Measurements from ENCODE around the gene KCNJ2.

KCNJ2 gene

GRCh38 chr17:70185285-70185684 lies 16.0 kb downstream of the KCNJ2 start:
- FAIRE-seq (no peak), DNase-seq (ENCODE audit: insufficient read length, low spot score) (no peak)
- TF ChIP-seq POLR2AphosphoS5 (IDR thresholded peaks at IDR 0.05; ENCODE audit: low read depth, low read length) = no peak
- TF ChIP-seq POLR2A (IDR thresholded peaks at IDR 0.05; ENCODE audit: low read depth, low read length) = no peak
- TF ChIP-seq POU2F2 (IDR thresholded peaks at IDR 0.05; ENCODE audit: low read depth, low read length) = no peak
- TF ChIP-seq PAX5 (IDR thresholded peaks at IDR 0.05; ENCODE audit: insufficient read depth, low read length, severe bottlenecking) = no peak
- TF ChIP-seq SPI1 (IDR thresholded peaks at IDR 0.05; ENCODE audit: low read depth, low read length) = no peak
- TF ChIP-seq TAF1 (IDR thresholded peaks at IDR 0.05; ENCODE audit: low read depth, low read length) = no peak

GRCh38 chr17:70187383-70187782 lies 18.1 kb downstream of the KCNJ2 start:
- no peak for FAIRE-seq
- DNase-seq (ENCODE audit: insufficient read length, low spot score) = no peak

GRCh38 chr17:70190959-70191805 lies 21.9 kb downstream of the KCNJ2 start:
- DNase-seq (ENCODE audit: insufficient read length, low spot score) (no peak), FAIRE-seq (no peak)
- TF ChIP-seq POLR2AphosphoS5 (IDR thresholded peaks at IDR 0.05; ENCODE audit: low read depth, low read length) (no peak), SPI1 (IDR thresholded peaks at IDR 0.05; ENCODE audit: low read depth, low read length) (no peak), POLR2A (IDR thresholded peaks at IDR 0.05; ENCODE audit: low read depth, low read length) (no peak), TAF1 (IDR thresholded peaks at IDR 0.05; ENCODE audit: low read depth, low read length) (no peak), POU2F2 (IDR thresholded peaks at IDR 0.05; ENCODE audit: low read depth, low read length) (no peak), PAX5 (IDR thresholded peaks at IDR 0.05; ENCODE audit: insufficient read depth, low read length, severe bottlenecking) (no peak)

More at GRCh38 chr17:70187383-70187782, 18.1 kb downstream of the KCNJ2 start:
- TF ChIP-seq TAF1 (IDR thresholded peaks at IDR 0.05; ENCODE audit: low read depth, low read length) (no peak), SPI1 (IDR thresholded peaks at IDR 0.05; ENCODE audit: low read depth, low read length) (no peak), POLR2A (IDR thresholded peaks at IDR 0.05; ENCODE audit: low read depth, low read length) (no peak), PAX5 (IDR thresholded peaks at IDR 0.05; ENCODE audit: insufficient read depth, low read length, severe bottlenecking) (no peak), POU2F2 (IDR thresholded peaks at IDR 0.05; ENCODE audit: low read depth, low read length) (no peak), POLR2AphosphoS5 (IDR thresholded peaks at IDR 0.05; ENCODE audit: low read depth, low read length) (no peak)

GRCh38 chr17:70195091-70195490 lies 25.8 kb downstream of the KCNJ2 start:
- no peak for TF ChIP-seq POLR2A (IDR thresholded peaks at IDR 0.05; ENCODE audit: low read depth, low read length)
- no peak for TF ChIP-seq PAX5 (IDR thresholded peaks at IDR 0.05; ENCODE audit: insufficient read depth, low read length, severe bottlenecking)
- no peak for TF ChIP-seq POU2F2 (IDR thresholded peaks at IDR 0.05; ENCODE audit: low read depth, low read length)
- no peak for TF ChIP-seq SPI1 (IDR thresholded peaks at IDR 0.05; ENCODE audit: low read depth, low read length)
- TF ChIP-seq POLR2AphosphoS5 (IDR thresholded peaks at IDR 0.05; ENCODE audit: low read depth, low read length) = no peak
- TF ChIP-seq TAF1 (IDR thresholded peaks at IDR 0.05; ENCODE audit: low read depth, low read length) = no peak

GRCh38 chr17:70201872-70202419 lies 32.6 kb downstream of the KCNJ2 start:
- no peak for DNase-seq (ENCODE audit: insufficient read length, low spot score)
- FAIRE-seq = no peak
- TF ChIP-seq SPI1 (IDR thresholded peaks at IDR 0.05; ENCODE audit: low read depth, low read length) = no peak
- no peak for TF ChIP-seq POLR2AphosphoS5 (IDR thresholded peaks at IDR 0.05; ENCODE audit: low read depth, low read length)
- no peak for TF ChIP-seq PAX5 (IDR thresholded peaks at IDR 0.05; ENCODE audit: insufficient read depth, low read length, severe bottlenecking)
- no peak for TF ChIP-seq POU2F2 (IDR thresholded peaks at IDR 0.05; ENCODE audit: low read depth, low read length)
- no peak for TF ChIP-seq TAF1 (IDR thresholded peaks at IDR 0.05; ENCODE audit: low read depth, low read length)
- no peak for TF ChIP-seq POLR2A (IDR thresholded peaks at IDR 0.05; ENCODE audit: low read depth, low read length)

More at GRCh38 chr17:70195091-70195490, 25.8 kb downstream of the KCNJ2 start:
- FAIRE-seq (no peak), DNase-seq (ENCODE audit: insufficient read length, low spot score) (no peak)

GRCh38 chr17:70202840-70203239 lies 33.5 kb downstream of the KCNJ2 start:
- TF ChIP-seq PAX5 (IDR thresholded peaks at IDR 0.05; ENCODE audit: insufficient read depth, low read length, severe bottlenecking) (no peak), POLR2AphosphoS5 (IDR thresholded peaks at IDR 0.05; ENCODE audit: low read depth, low read length) (no peak), SPI1 (IDR thresholded peaks at IDR 0.05; ENCODE audit: low read depth, low read length) (no peak), POLR2A (IDR thresholded peaks at IDR 0.05; ENCODE audit: low read depth, low read length) (no peak), TAF1 (IDR thresholded peaks at IDR 0.05; ENCODE audit: low read depth, low read length) (no peak), POU2F2 (IDR thresholded peaks at IDR 0.05; ENCODE audit: low read depth, low read length) (no peak)
- FAIRE-seq (no peak), DNase-seq (ENCODE audit: insufficient read length, low spot score) (no peak)

GRCh38 chr17:70204431-70204830 lies 35.1 kb downstream of the KCNJ2 start:
- TF ChIP-seq SPI1 (IDR thresholded peaks at IDR 0.05; ENCODE audit: low read depth, low read length) = no peak
- no peak for TF ChIP-seq PAX5 (IDR thresholded peaks at IDR 0.05; ENCODE audit: insufficient read depth, low read length, severe bottlenecking)
- no peak for TF ChIP-seq POLR2AphosphoS5 (IDR thresholded peaks at IDR 0.05; ENCODE audit: low read depth, low read length)
- TF ChIP-seq POU2F2 (IDR thresholded peaks at IDR 0.05; ENCODE audit: low read depth, low read length) = no peak
- TF ChIP-seq TAF1 (IDR thresholded peaks at IDR 0.05; ENCODE audit: low read depth, low read length) = no peak
- TF ChIP-seq POLR2A (IDR thresholded peaks at IDR 0.05; ENCODE audit: low read depth, low read length) = no peak

GRCh38 chr17:70205401-70205800 lies 36.1 kb downstream of the KCNJ2 start:
- no peak for FAIRE-seq
- no peak for DNase-seq (ENCODE audit: insufficient read length, low spot score)
- TF ChIP-seq POLR2AphosphoS5 (IDR thresholded peaks at IDR 0.05; ENCODE audit: low read depth, low read length) = no peak
- TF ChIP-seq POLR2A (IDR thresholded peaks at IDR 0.05; ENCODE audit: low read depth, low read length) = no peak
- no peak for TF ChIP-seq POU2F2 (IDR thresholded peaks at IDR 0.05; ENCODE audit: low read depth, low read length)
- TF ChIP-seq PAX5 (IDR thresholded peaks at IDR 0.05; ENCODE audit: insufficient read depth, low read length, severe bottlenecking) = no peak
- TF ChIP-seq TAF1 (IDR thresholded peaks at IDR 0.05; ENCODE audit: low read depth, low read length) = no peak
- no peak for TF ChIP-seq SPI1 (IDR thresholded peaks at IDR 0.05; ENCODE audit: low read depth, low read length)

More at GRCh38 chr17:70204431-70204830, 35.1 kb downstream of the KCNJ2 start:
- DNase-seq (ENCODE audit: insufficient read length, low spot score) (no peak), FAIRE-seq (no peak)

- DNase-seq (ENCODE audit: insufficient read length, low spot score) = no peak
- TF ChIP-seq POLR2AphosphoS5 (IDR thresholded peaks at IDR 0.05; ENCODE audit: low read depth, low read length) = no peak
- no peak for FAIRE-seq
These were observed 37.2 kb downstream of the KCNJ2 start for GRCh38 chr17:70206361-70207010.
